Activated naive CD8-positive, alpha-beta T cell (primary cell): ENCODE results near the gene MAN2C1.
"Not testable (repeated sequence)": the region's sequence is repeated elsewhere in the genome, so short reads cannot be mapped to it uniquely, and the experiment has no call there.

ENCODE experiments used
- H3K27ac Mint-ChIP-seq: one replicate; pipeline ENCODE4 v1.8.0; 2021; ENCODE audit warnings: mixed read lengths
- H3K27me3 Mint-ChIP-seq: one replicate; pipeline ENCODE4 v1.8.0; 2021; ENCODE audit warnings: mixed read lengths
- H3K36me3 Mint-ChIP-seq: one replicate; pipeline ENCODE4 v1.8.0; 2021; ENCODE audit warnings: mixed read lengths
- H3K4me1 Mint-ChIP-seq: one replicate; pipeline ENCODE4 v1.8.0; 2021; ENCODE audit warnings: low read depth, mixed read lengths
- H3K4me3 Mint-ChIP-seq: one replicate; pipeline ENCODE4 v1.8.0; 2021; ENCODE audit warnings: mild to moderate bottlenecking, mixed read lengths
- H3K9me3 Mint-ChIP-seq: one replicate; pipeline ENCODE4 v1.8.0; 2021; ENCODE audit warnings: low read depth, mixed read lengths

The MAN2C1 gene

GRCh38 chr15:75367913-75368688 is at the start of gene MAN2C1:
MAN2C1 (minus strand) TSS chr15:75368607; CDS start chr15:75368583, 24 bp downstream.
- Mint-ChIP-seq H3K4me1 (peaks cover 26% of the 10 kb centered on the region), H3K36me3 (no peaks in the 10 kb centered on the region), H3K27me3 (no peaks in the 10 kb centered on the region), H3K27ac (peak within 1 kb of the TSS; percentile 94), H3K4me3 (peak within 1 kb of the TSS; percentile 92), H3K9me3 (no peaks in the 10 kb centered on the region)

- Mint-ChIP-seq H3K9me3 (no peaks in the 10 kb centered on the region), H3K27me3 (no peaks in the 10 kb centered on the region), H3K4me3 (no peak overlapping the region), H3K4me1 (peaks cover 18% of the 10 kb centered on the region), H3K27ac (peak overlapping the region; percentile 46), H3K36me3 (peaks cover 3% of the 10 kb centered on the region)
These were observed 48.2 kb upstream of the MAN2C1 start for GRCh38 chr15:75416584-75416983.

GRCh38 chr15:75410196-75410595 is 41.8 kb upstream of the MAN2C1 start:
- peaks cover 25% of the 10 kb centered on the region for H3K4me1 Mint-ChIP-seq
- no peaks in the 10 kb centered on the region for H3K9me3 Mint-ChIP-seq
- H3K27ac Mint-ChIP-seq, result no peak overlapping the region
- no peaks in the 10 kb centered on the region for H3K27me3 Mint-ChIP-seq
- H3K4me3 Mint-ChIP-seq, result no peak overlapping the region
- H3K36me3 Mint-ChIP-seq, result peaks cover 16% of the 10 kb centered on the region

- peaks cover 20% of the 10 kb centered on the region for H3K36me3 Mint-ChIP-seq
- peak overlapping the region; percentile 43 for H3K4me3 Mint-ChIP-seq
- H3K4me1 Mint-ChIP-seq, result peaks cover 22% of the 10 kb centered on the region
- H3K27ac Mint-ChIP-seq, result peak overlapping the region; percentile 78
- no peaks in the 10 kb centered on the region for H3K9me3 Mint-ChIP-seq
- H3K27me3 Mint-ChIP-seq, result no peaks in the 10 kb centered on the region
These were observed 38.7 kb upstream of the MAN2C1 start for GRCh38 chr15:75407083-75407482.

- peaks cover 19% of the 10 kb centered on the region for H3K36me3 Mint-ChIP-seq
- H3K4me3 Mint-ChIP-seq, result no peak overlapping the region
- H3K4me1 Mint-ChIP-seq, result peaks cover 17% of the 10 kb centered on the region
- H3K9me3 Mint-ChIP-seq, result no peaks in the 10 kb centered on the region
- H3K27me3 Mint-ChIP-seq, result no peaks in the 10 kb centered on the region
- peak overlapping the region; percentile 41 for H3K27ac Mint-ChIP-seq
These were observed 35.5 kb upstream of the MAN2C1 start for GRCh38 chr15:75403892-75404291.

- Mint-ChIP-seq H3K27ac (no peak overlapping the region), H3K36me3 (peaks cover 9% of the 10 kb centered on the region), H3K4me1 (peaks cover 1% of the 10 kb centered on the region), H3K27me3 (no peaks in the 10 kb centered on the region), H3K4me3 (no peak overlapping the region), H3K9me3 (no peaks in the 10 kb centered on the region)
These were observed 29.1 kb upstream of the MAN2C1 start for GRCh38 chr15:75397494-75397893.

GRCh38 chr15:75389791-75390382 is 21.5 kb upstream of the MAN2C1 start:
- Mint-ChIP-seq H3K4me1 (peaks cover 6% of the 10 kb centered on the region), H3K4me3 (no peak overlapping the region), H3K27ac (peak overlapping the region; percentile 46), H3K9me3 (no peaks in the 10 kb centered on the region), H3K36me3 (peaks cover 8% of the 10 kb centered on the region), H3K27me3 (no peaks in the 10 kb centered on the region)

- H3K4me1 Mint-ChIP-seq, H3K36me3 Mint-ChIP-seq, H3K9me3 Mint-ChIP-seq, H3K27ac Mint-ChIP-seq, H3K27me3 Mint-ChIP-seq, H3K4me3 Mint-ChIP-seq: not testable (repeated sequence)
These were observed 15.6 kb upstream of the MAN2C1 start for GRCh38 chr15:75383986-75384385.

- H3K27ac Mint-ChIP-seq, result no peak overlapping the region
- no peak overlapping the region for H3K4me3 Mint-ChIP-seq
These were observed 12.4 kb upstream of the MAN2C1 start for GRCh38 chr15:75380773-75381172.

GRCh38 chr15:75371901-75372688 is 3.7 kb upstream of the MAN2C1 start:
- no peak overlapping the region for H3K27ac Mint-ChIP-seq

More at GRCh38 chr15:75380773-75381172, 12.4 kb upstream of the MAN2C1 start:
- Mint-ChIP-seq H3K36me3 (peaks cover 2% of the 10 kb centered on the region), H3K9me3 (no peaks in the 10 kb centered on the region), H3K27me3 (no peaks in the 10 kb centered on the region), H3K4me1 (no peaks in the 10 kb centered on the region)

GRCh38 chr15:75371486-75371885 is 3.1 kb upstream of the MAN2C1 start:
- H3K9me3 Mint-ChIP-seq, result no peaks in the 10 kb centered on the region
- peaks cover 26% of the 10 kb centered on the region for H3K4me1 Mint-ChIP-seq
- H3K36me3 Mint-ChIP-seq, result no peaks in the 10 kb centered on the region
- H3K27me3 Mint-ChIP-seq, result no peaks in the 10 kb centered on the region
- H3K4me3 Mint-ChIP-seq, result no peak overlapping the region
- H3K27ac Mint-ChIP-seq, result peak overlapping the region; percentile 64

More at GRCh38 chr15:75371901-75372688, 3.7 kb upstream of the MAN2C1 start:
- no peaks in the 10 kb centered on the region for H3K36me3 Mint-ChIP-seq
- H3K9me3 Mint-ChIP-seq, result no peaks in the 10 kb centered on the region
- H3K4me3 Mint-ChIP-seq, result no peak overlapping the region
- H3K4me1 Mint-ChIP-seq, result peaks cover 22% of the 10 kb centered on the region
- no peaks in the 10 kb centered on the region for H3K27me3 Mint-ChIP-seq

- Mint-ChIP-seq H3K4me1 (peaks cover 26% of the 10 kb centered on the region), H3K27ac (peak overlapping the region; percentile 94), H3K9me3 (no peaks in the 10 kb centered on the region), H3K36me3 (no peaks in the 10 kb centered on the region), H3K27me3 (no peaks in the 10 kb centered on the region), H3K4me3 (peak overlapping the region; percentile 92)
These were observed 1.6 kb upstream of the MAN2C1 start for GRCh38 chr15:75369897-75370581.

- no peaks in the 10 kb centered on the region for H3K9me3 Mint-ChIP-seq
- peak overlapping the region; percentile 94 for H3K27ac Mint-ChIP-seq
- H3K27me3 Mint-ChIP-seq, result no peaks in the 10 kb centered on the region
- peaks cover 26% of the 10 kb centered on the region for H3K4me1 Mint-ChIP-seq
- H3K36me3 Mint-ChIP-seq, result no peaks in the 10 kb centered on the region
- H3K4me3 Mint-ChIP-seq, result peak overlapping the region; percentile 92
These were observed 357 bp upstream of the MAN2C1 start for GRCh38 chr15:75368689-75369239.

- no peaks in the 10 kb centered on the region for H3K36me3 Mint-ChIP-seq
- H3K4me1 Mint-ChIP-seq, result peaks cover 25% of the 10 kb centered on the region
- peak overlapping the region; percentile 92 for H3K4me3 Mint-ChIP-seq
- H3K27ac Mint-ChIP-seq, result peak overlapping the region; percentile 16
- no peaks in the 10 kb centered on the region for H3K9me3 Mint-ChIP-seq
- no peaks in the 10 kb centered on the region for H3K27me3 Mint-ChIP-seq
These were observed 948 bp downstream of the MAN2C1 start for GRCh38 chr15:75367406-75367912.
